ENCODE data around the gene ZYG11A. TPM values are rescaled to one million over a fixed set of nuclear protein-coding genes. Genes with fewer than 3 reads are reported as not detected.

ZYG11A gene
- total RNA-seq, 2 donors from 2014 or later, result 0.20 TPM; not detected in 1

DNA sequence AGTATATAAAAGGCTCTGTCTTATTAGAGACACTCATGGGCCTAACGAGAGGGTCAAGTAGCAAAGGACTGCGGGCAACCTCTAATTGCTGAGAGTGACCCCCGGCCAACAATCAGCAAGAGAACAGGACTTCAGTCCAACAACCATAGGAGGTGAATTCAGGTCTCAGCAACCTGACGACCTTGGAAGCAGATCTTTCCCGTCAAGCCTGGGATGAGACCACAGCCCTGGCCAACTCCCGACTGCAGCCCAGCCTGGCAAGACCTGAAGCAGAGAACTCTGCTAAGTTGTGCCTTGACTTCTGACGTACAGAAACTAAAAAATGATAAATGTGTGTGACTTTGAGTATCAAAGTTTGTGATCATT is 73.3 kb downstream of the ZYG11A start:
- H3K36me3 Mint-ChIP-seq (ENCODE audit: low read depth), result peaks cover 2% of the 10 kb centered on the region
- DNase-seq (no peak), ATAC-seq (no peak)
- H3K27ac Mint-ChIP-seq, result peak overlapping the region; percentile 51
- H3K27me3 Mint-ChIP-seq, result no peaks in the 10 kb centered on the region
- no peak overlapping the region for H3K4me3 Mint-ChIP-seq
- peaks cover 32% of the 10 kb centered on the region for H3K4me1 Mint-ChIP-seq
- no peaks in the 10 kb centered on the region for H3K9me3 ChIP-seq (ENCODE audit: control insufficient read depth, low read length, poor library complexity, severe bottlenecking)

DNA sequence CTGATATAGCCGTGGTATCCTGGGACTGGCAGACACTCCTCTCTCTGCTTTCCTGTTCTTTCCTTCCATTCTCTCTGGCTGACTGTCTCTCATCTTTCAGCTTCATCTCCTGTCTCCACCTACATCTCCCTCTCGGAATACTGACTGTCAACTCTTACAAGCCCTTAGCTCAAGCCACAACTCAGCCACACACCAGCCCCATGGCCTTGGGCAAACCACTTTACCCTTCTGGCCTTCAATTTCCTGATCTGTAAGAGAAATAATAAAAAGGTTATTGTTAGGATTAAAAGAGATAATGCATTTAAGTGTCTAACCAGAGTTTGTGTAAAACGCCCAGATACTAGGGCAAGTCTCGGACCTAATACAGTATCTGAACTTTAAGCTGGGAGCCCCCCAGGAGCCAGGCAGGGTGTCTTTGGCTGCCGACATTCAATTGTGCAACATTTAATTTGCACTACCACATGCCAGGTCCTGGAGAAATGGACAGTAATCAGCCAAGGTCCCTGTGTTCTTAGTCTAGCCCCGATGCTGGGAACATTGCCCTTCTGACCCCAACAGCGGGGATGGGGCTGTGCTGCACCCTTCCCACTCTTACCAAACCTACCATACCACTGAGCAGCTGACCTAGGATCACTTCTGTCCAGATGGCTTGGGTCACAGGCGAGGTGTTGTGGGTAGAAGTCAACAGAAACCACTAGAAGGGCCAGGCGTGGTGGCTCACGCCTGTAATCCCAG is 73.8 kb downstream of the ZYG11A start:
- Mint-ChIP-seq H3K27ac (peak overlapping the region; percentile 51), H3K4me1 (peaks cover 32% of the 10 kb centered on the region), H3K27me3 (no peaks in the 10 kb centered on the region), H3K36me3 (ENCODE audit: low read depth) (peaks cover 2% of the 10 kb centered on the region), H3K4me3 (no peak overlapping the region)
- ATAC-seq (no peak), DNase-seq (no peak)
- no peaks in the 10 kb centered on the region for H3K9me3 ChIP-seq (ENCODE audit: control insufficient read depth, low read length, poor library complexity, severe bottlenecking)

DNA sequence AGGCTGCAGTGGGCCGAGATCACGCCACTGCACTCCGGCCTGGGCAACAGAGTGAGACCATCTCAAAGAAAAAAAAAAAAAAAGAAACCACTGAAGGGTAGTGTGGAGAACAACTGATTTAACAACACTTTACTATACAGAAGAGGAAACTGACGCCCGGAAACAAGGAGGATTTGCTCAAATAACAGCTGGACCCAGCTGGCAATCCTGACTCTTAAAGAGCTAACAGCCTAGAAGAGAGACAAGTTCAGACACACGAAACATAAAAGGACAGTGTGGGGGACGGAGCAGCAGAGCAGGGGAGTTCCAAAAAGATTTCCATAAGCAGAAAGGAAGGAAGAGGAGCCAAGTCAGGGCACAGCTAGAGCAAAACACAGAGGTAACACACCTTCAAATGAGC is 74.6 kb downstream of the ZYG11A start:
- DNase-seq, result no peak
- no peaks in the 10 kb centered on the region for H3K9me3 ChIP-seq (ENCODE audit: control insufficient read depth, low read length, poor library complexity, severe bottlenecking)
- no peak overlapping the region for H3K4me3 Mint-ChIP-seq
- ATAC-seq, result no peak
- peaks cover 34% of the 10 kb centered on the region for H3K4me1 Mint-ChIP-seq
- H3K27me3 Mint-ChIP-seq, result no peaks in the 10 kb centered on the region
- H3K36me3 Mint-ChIP-seq (ENCODE audit: low read depth), result peaks cover 2% of the 10 kb centered on the region
- peak overlapping the region; percentile 49 for H3K27ac Mint-ChIP-seq

DNA sequence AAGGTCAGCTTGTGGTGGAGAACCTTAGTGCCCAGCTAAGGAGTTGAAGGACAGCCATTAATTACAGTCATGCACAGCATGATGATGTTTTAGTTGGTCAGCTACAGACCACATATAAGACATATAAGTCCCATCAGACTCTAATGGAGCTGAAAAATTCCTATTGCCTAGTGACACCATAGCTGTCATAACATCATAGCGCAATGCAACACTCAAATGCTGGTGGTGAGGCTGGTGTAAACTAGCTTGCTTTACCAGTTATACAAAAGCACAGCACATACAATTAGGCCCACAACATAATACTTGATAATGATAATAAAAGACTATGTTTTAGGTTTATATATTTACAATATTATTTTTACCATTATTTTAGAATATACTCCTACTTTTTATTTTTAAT is 75.0 kb downstream of the ZYG11A start:
- Mint-ChIP-seq H3K36me3 (ENCODE audit: low read depth) (peaks cover 2% of the 10 kb centered on the region), H3K4me3 (no peak overlapping the region), H3K27me3 (no peaks in the 10 kb centered on the region), H3K4me1 (peaks cover 35% of the 10 kb centered on the region), H3K27ac (peak overlapping the region; percentile 49)
- H3K9me3 ChIP-seq (ENCODE audit: control insufficient read depth, low read length, poor library complexity, severe bottlenecking), result no peaks in the 10 kb centered on the region
- no peak for DNase-seq
- ATAC-seq, result no peak

DNA sequence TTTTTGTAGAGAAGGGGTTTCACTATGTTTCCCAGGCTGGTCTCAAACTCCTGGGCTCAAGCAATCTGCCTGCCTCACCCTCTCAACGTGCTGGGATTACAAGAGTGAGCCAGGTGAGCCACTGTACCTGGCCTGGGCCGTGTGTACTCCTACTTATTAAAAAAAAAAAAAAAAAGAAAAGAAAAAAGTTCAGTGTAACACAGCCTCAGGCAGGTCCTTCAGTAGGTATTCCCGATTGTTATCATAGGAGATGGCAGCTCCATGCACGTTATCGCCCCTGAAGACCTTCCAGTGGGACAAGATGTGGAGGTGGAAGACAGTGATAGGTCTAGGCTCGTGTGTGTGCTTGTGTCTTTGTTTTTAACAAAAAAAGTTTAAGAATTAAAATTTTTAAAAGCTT is 75.6 kb downstream of the ZYG11A start:
- H3K9me3 ChIP-seq (ENCODE audit: control insufficient read depth, low read length, poor library complexity, severe bottlenecking), result no peaks in the 10 kb centered on the region
- Mint-ChIP-seq H3K27me3 (no peaks in the 10 kb centered on the region), H3K27ac (no peak overlapping the region), H3K4me3 (no peak overlapping the region), H3K36me3 (ENCODE audit: low read depth) (peaks cover 2% of the 10 kb centered on the region), H3K4me1 (peaks cover 36% of the 10 kb centered on the region)
- DNase-seq (no peak), ATAC-seq (no peak)

DNA sequence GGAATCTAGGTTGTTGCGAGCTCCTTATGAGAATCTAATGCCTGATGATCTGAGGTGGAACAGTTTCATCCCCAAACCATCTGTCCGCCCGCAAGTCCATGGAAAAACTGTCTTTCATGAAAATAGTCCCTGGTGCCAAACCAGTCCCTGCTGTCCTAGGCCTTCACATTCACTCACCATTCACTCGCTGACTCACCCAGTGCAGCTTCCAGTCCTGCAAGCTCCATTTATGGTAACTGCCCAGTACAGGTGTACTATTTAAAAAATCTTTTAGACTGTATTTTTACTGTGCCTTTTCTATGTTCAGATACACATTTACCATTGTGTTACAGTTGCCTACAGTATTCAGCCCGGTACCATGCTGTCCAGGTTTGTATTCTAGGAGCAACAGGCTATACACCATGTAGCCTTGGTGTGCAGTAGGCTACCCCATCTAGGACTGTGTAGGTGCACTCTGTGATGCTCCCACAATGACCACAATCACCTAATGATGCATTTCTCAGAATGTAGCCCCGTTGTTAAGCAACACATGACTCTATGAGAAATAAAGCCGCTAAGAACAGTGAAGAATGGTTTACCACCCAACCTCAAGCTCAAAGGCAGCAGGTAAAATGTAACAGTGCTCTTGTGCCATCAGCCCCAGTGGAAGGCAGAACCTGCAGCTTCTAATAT is 76.6 kb downstream of the ZYG11A start:
- H3K36me3 Mint-ChIP-seq (ENCODE audit: low read depth), result peaks cover 2% of the 10 kb centered on the region
- peaks cover 36% of the 10 kb centered on the region for H3K4me1 Mint-ChIP-seq
- ATAC-seq (peak; percentile 47), DNase-seq (no peak)
- peak overlapping the region; percentile 69 for H3K27ac Mint-ChIP-seq
- no peaks in the 10 kb centered on the region for H3K27me3 Mint-ChIP-seq
- H3K9me3 ChIP-seq (ENCODE audit: control insufficient read depth, low read length, poor library complexity, severe bottlenecking), result no peaks in the 10 kb centered on the region
- no peak overlapping the region for H3K4me3 Mint-ChIP-seq

DNA sequence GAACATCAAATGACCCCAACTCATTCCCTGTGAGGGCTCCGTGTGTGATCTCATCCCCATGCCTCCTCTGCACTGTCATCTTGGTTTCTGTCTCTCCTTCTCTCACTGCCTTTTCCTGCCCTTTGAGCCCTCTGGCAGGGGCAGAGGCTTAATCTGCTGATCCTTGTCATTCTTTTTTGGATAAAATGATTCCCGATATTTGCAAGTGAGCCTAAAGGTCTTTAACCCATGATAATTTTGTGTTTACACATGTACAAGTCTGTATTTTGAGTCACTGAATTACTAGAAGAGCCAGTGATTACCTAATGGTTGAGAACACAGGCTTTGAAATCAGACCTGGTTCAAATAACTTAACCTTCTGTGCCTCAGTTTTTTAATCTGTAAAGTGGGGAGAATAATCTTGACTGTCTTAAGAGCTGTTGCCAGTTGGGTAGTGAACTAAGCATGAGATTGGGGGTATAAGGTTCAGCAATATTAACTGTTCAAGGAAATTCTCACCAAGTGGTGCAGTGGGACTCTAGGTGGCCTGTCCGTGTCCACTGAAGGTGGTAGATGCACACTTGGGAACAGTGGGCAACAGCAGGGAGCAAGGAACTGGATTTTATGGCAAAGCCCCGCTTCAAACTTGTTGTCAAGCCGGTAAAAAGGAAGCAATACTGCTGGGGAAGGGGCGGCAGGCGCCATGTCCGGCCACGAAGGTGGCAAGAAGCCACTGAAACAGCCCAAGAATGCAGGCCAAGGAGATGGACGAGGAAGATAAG is 77.3 kb downstream of the ZYG11A start:
- Mint-ChIP-seq H3K36me3 (ENCODE audit: low read depth) (peaks cover 2% of the 10 kb centered on the region), H3K4me1 (peaks cover 36% of the 10 kb centered on the region), H3K27ac (peak overlapping the region; percentile 69), H3K4me3 (peak overlapping the region; percentile 61), H3K27me3 (no peaks in the 10 kb centered on the region)
- ATAC-seq (no peak), DNase-seq (no peak)
- H3K9me3 ChIP-seq (ENCODE audit: control insufficient read depth, low read length, poor library complexity, severe bottlenecking), result no peaks in the 10 kb centered on the region

DNA sequence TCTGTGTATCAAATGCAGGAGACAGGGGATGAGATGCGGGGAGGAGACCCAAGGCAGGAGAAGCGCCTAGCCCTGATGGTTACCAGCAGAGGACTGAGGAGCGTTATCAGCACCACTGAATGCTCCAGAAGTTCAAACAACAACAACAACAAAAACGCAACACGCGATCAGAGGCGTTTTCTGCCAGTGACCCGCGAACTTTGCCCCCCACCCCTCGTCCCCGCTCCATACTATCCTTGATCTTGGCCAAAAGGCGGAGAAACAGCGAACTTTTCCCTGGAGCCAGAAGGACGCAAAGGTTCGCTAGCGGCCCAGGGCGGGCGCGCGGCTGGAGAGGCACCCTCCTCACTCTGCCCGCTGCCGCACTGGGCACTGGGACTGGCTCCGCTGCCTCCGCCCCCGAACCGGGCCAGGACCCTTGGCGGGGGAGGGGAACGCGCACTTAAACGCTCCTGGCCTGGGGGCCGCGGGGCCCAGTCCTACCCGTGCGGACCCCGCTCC is 78.3 kb downstream of the ZYG11A start:
- ATAC-seq, result no peak

DNA sequence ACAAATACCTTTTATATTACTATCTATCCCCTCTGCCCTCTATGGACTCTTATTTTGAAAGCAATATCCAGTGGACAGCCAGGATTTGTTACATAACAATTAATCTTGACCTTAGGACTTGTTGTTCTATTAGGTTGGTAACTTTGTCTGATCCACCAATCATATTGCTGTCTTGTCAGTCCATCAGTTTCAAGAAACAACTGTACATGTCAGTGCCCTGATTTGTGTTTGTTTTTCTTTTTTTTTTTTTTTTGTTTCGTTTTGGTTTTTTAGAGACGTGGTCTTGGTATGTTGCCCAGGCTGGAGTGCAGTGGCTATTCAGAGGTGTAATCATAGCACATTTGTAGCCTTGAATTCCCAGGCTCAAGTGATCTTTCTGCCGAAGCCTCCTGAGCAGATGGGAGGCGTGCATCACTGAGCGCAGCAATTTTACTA is 83.0 kb downstream of the ZYG11A start:
- no peak overlapping the region for H3K27ac Mint-ChIP-seq
- H3K27me3 Mint-ChIP-seq, result no peaks in the 10 kb centered on the region
- H3K4me1 Mint-ChIP-seq, result peaks cover 21% of the 10 kb centered on the region
- DNase-seq (no peak), ATAC-seq (no peak)
- no peaks in the 10 kb centered on the region for H3K9me3 ChIP-seq (ENCODE audit: control insufficient read depth, low read length, poor library complexity, severe bottlenecking)
- no peak overlapping the region for H3K4me3 Mint-ChIP-seq
- peaks cover 3% of the 10 kb centered on the region for H3K36me3 Mint-ChIP-seq (ENCODE audit: low read depth)

More for the DNA sequence above, 78.3 kb downstream of the ZYG11A start:
- peak overlapping the region; percentile 75 for H3K4me3 Mint-ChIP-seq
- H3K27me3 Mint-ChIP-seq, result no peaks in the 10 kb centered on the region
- no peaks in the 10 kb centered on the region for H3K9me3 ChIP-seq (ENCODE audit: control insufficient read depth, low read length, poor library complexity, severe bottlenecking)
- H3K27ac Mint-ChIP-seq, result peak overlapping the region; percentile 69
- no peak for DNase-seq
- H3K4me1 Mint-ChIP-seq, result peaks cover 28% of the 10 kb centered on the region
- peaks cover 2% of the 10 kb centered on the region for H3K36me3 Mint-ChIP-seq (ENCODE audit: low read depth)

DNA sequence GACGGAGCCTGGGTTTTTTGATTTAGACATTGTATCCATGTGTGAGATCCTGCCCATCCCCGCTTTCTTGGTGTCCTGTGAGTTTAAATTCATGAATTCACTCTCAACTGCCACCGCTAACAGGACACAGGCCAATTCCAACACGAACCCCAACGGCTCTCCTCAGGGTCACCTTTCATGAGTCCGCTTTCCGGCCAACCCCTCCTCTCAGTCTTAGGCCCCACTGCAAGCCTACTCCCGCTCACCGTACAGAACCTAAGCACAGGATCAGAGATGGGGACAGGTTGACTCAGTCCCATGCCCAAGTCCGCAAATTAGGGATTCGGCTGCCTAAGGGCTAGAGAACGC is 84.3 kb downstream of the ZYG11A start:
- DNase-seq, result no peak
- Mint-ChIP-seq H3K36me3 (ENCODE audit: low read depth) (peaks cover 3% of the 10 kb centered on the region), H3K27ac (peak overlapping the region; percentile 97), H3K4me1 (peaks cover 20% of the 10 kb centered on the region), H3K27me3 (no peaks in the 10 kb centered on the region), H3K4me3 (peak overlapping the region; percentile 99)
- no peak for ATAC-seq
- H3K9me3 ChIP-seq (ENCODE audit: control insufficient read depth, low read length, poor library complexity, severe bottlenecking), result no peaks in the 10 kb centered on the region

DNA sequence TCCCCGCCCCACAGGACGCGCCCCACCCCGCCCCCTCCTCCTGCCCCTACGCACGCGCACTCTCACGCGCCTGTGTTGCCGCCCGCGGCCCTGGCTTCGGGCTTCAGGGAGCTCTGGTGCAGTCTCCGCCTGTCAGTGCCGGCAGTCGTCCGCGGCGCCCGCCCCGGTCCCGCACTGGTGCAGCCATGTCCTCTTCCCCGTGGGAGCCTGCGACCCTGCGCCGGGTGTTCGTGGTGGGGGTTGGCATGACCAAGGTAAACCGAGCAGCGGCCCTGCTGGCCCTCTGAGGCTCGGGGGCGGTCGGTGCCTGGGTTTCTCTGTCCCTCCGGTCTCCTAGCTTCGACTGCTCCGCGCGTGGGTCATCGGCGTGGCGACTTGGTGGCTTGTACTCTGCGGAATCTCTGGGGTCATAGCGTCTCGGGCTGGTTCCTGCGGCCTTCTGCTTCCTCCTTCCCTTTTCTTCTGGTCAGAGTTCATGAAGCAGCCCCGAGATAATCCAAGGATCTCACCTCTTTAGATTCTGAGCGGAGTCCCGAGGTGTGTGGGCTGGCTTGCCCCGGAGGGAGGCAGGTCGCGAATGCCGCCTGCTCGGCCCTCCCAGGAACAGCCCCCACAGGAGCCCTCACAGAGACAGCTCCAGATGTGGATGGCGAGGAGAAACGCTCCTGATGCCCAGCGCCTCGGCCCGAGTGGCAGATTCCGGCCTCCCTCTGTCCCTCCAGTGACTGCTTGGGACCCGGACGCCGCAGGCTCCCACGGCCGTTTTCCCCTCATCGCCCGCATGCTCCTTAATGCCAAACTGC is 84.9 kb downstream of the ZYG11A start, which contains the start of gene SCP2:
Gene SCP2, plus strand, starts transcription at position 65 of the 803 bp plus-strand sequence. Its CDS starts 121 bp downstream, at position 186.
- Mint-ChIP-seq H3K36me3 (ENCODE audit: low read depth) (peaks cover 3% of the 10 kb centered on the region), H3K27me3 (no peaks in the 10 kb centered on the region), H3K4me3 (peak within 1 kb of the TSS; percentile 99), H3K27ac (peak within 1 kb of the TSS; percentile 97), H3K4me1 (peaks cover 20% of the 10 kb centered on the region)
- H3K9me3 ChIP-seq (ENCODE audit: control insufficient read depth, low read length, poor library complexity, severe bottlenecking), result no peaks in the 10 kb centered on the region
- peak; percentile 96 for ATAC-seq
- peak; percentile 66 to 72 (median 67) for DNase-seq

DNA sequence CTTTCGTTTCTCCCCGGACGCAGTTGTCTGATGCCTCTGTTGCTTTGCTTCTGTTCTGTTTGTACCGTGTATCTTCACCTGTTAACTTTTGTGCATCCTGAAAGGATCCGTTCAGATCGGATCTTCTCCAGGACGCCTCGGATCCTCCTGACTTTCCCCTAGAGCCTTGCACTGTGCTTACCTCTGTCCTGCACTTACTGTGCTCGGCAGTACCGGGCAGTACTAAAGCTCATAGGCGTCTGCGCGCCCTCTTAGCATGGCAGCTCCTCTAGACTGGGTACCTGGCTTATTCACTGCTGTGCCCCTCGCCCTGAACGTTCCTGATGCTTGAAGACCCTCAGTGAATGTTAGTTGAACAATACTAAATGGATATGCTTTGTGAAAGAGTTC is 85.5 kb downstream of the ZYG11A start:
- Mint-ChIP-seq H3K27me3 (no peaks in the 10 kb centered on the region), H3K36me3 (ENCODE audit: low read depth) (peaks cover 3% of the 10 kb centered on the region), H3K4me1 (peaks cover 18% of the 10 kb centered on the region), H3K4me3 (peak overlapping the region; percentile 99), H3K27ac (peak overlapping the region; percentile 97)
- DNase-seq, result no peak
- no peaks in the 10 kb centered on the region for H3K9me3 ChIP-seq (ENCODE audit: control insufficient read depth, low read length, poor library complexity, severe bottlenecking)
- ATAC-seq, result peak; percentile 6

All from T-helper 17 cell (primary cell).